ENCODE data around the gene SMIM23. TPM values are rescaled to one million over a fixed set of nuclear protein-coding genes. Genes with fewer than 3 reads are reported as not detected.

The SMIM23 gene
- total RNA-seq, 4 donors from 2014 or later: not detected

- intact Hi-C loops (cut with DNase I): no loop called here
- WGBS, 2 donors: 83 to 84% methylated on average over 2 of the region's 2 CpGs
- TF ChIP-seq CTCF (IDR thresholded peaks at IDR 0.05) (no peak), POLR2A (IDR thresholded peaks at IDR 0.05) (no peak)
- Histone ChIP-seq H3K4me1 (peaks cover 0 to 19% (median 0%) of the 10 kb centered on the region in 3 donors), H3K27me3 (no peaks in the 10 kb centered on the region), H3K9me3 (no peaks in the 10 kb centered on the region), H3K4me3 (no peak overlapping the region), H3K27ac (no peak overlapping the region), H3K36me3 (no peaks in the 10 kb centered on the region)
- DNase-seq: no peak
These were observed 41.4 kb upstream of the SMIM23 start for GRCh38 chr5:171744264-171744663.

GRCh38 chr5:171744882-171745281 is 40.7 kb upstream of the SMIM23 start:
- TF ChIP-seq CTCF (IDR thresholded peaks at IDR 0.05) (no peak), POLR2A (IDR thresholded peaks at IDR 0.05) (no peak)
- Histone ChIP-seq H3K27me3 (no peaks in the 10 kb centered on the region), H3K4me3 (no peak overlapping the region), H3K9me3 (no peaks in the 10 kb centered on the region), H3K36me3 (no peaks in the 10 kb centered on the region), H3K4me1 (peaks cover 0 to 25% (median 0%) of the 10 kb centered on the region in 3 donors), H3K27ac (no peak overlapping the region)
- intact Hi-C loops (cut with DNase I): no loop called here
- no peak for DNase-seq
- WGBS, 2 donors: 94 to 100% methylated on average over 2 of the region's 2 CpGs

GRCh38 chr5:171745602-171746001 is 40.0 kb upstream of the SMIM23 start:
- DNase-seq: no peak
- Histone ChIP-seq H3K27ac (no peak overlapping the region), H3K4me1 (peaks cover 6 to 32% (median 7%) of the 10 kb centered on the region in 3 donors), H3K27me3 (no peaks in the 10 kb centered on the region), H3K4me3 (no peak overlapping the region), H3K9me3 (no peaks in the 10 kb centered on the region), H3K36me3 (no peaks in the 10 kb centered on the region)
- intact Hi-C loops (cut with DNase I): no loop called here
- TF ChIP-seq POLR2A (IDR thresholded peaks at IDR 0.05): no peak
- no peak for TF ChIP-seq CTCF (IDR thresholded peaks at IDR 0.05)
- 70 to 78% methylated on average over 5 of the region's 5 CpGs for WGBS, 2 donors

- WGBS, 2 donors: 43 to 63% methylated on average over 7 of the region's 7 CpGs
- Histone ChIP-seq H3K27ac (no peak overlapping the region), H3K4me1 (peaks cover 7 to 38% (median 8%) of the 10 kb centered on the region in 3 donors), H3K9me3 (no peaks in the 10 kb centered on the region), H3K4me3 (no peak overlapping the region), H3K36me3 (no peaks in the 10 kb centered on the region), H3K27me3 (no peaks in the 10 kb centered on the region)
- DNase-seq: no peak
- intact Hi-C loops (cut with DNase I): no loop called here
- no peak for TF ChIP-seq POLR2A (IDR thresholded peaks at IDR 0.05)
- TF ChIP-seq CTCF (IDR thresholded peaks at IDR 0.05): no peak
These were observed 38.4 kb upstream of the SMIM23 start for GRCh38 chr5:171747061-171747859.

GRCh38 chr5:171748720-171749119 is 36.9 kb upstream of the SMIM23 start:
- H3K9me3 ChIP-seq: no peaks in the 10 kb centered on the region
- peaks cover 7 to 38% (median 8%) of the 10 kb centered on the region in 3 donors for H3K4me1 ChIP-seq
- no peaks in the 10 kb centered on the region for H3K27me3 ChIP-seq
- no peak for DNase-seq
- H3K27ac ChIP-seq: no peak overlapping the region
- H3K4me3 ChIP-seq: no peak overlapping the region
- 79 to 86% methylated on average over 4 to 6 of the region's 6 CpGs for WGBS, 2 donors
- intact Hi-C loops (cut with DNase I): no loop called here
- no peak for TF ChIP-seq POLR2A (IDR thresholded peaks at IDR 0.05)
- no peak for TF ChIP-seq CTCF (IDR thresholded peaks at IDR 0.05)
- no peaks in the 10 kb centered on the region for H3K36me3 ChIP-seq
